SK-N-SH treated with all-trans-retinoic acid at 6 μM for 48 hours (cell line): Measurements from ENCODE around the gene FAM83D.

Source experiments
- ATAC-seq: fragments of 200-7000 bp; cut with Tn5 transposase; 3 replicates; pipeline ENCODE4 v1.9.1; 2020; ENCODE audit warnings: mild to moderate bottlenecking, moderate library complexity
- ARNTL ChIP-seq: fragments of 450-650 bp; formaldehyde crosslinking; IDR thresholded peaks from 2 replicates; pipeline ENCODE4 v1.5.0; 2020; ENCODE audit warnings: low read depth, mild to moderate bottlenecking, moderate library complexity, borderline replicate concordance
- OSR1 ChIP-seq: fragments of 250-450 bp; sonication (Bioruptor Pico); IDR thresholded peaks from 2 replicates; pipeline ENCODE4 v1.8.0; 2022; ENCODE audit warnings: moderate library complexity, mild to moderate bottlenecking, inconsistent platforms
- RARB ChIP-seq: fragments of 250-450 bp; sonication (Bioruptor Pico); IDR thresholded peaks from 2 replicates; pipeline ENCODE4 v1.8.0; 2021; ENCODE audit warnings: mild to moderate bottlenecking, moderate library complexity
- SNAI2 ChIP-seq: fragments of 250-450 bp; sonication (Bioruptor Pico); IDR thresholded peaks from 2 replicates; pipeline ENCODE4 v1.5.0; 2020; ENCODE audit warnings: mild to moderate bottlenecking, moderate library complexity
- TCF4 ChIP-seq: fragments of 250-450 bp; sonication (Bioruptor Pico); IDR thresholded peaks from 2 replicates; pipeline ENCODE4 v1.8.0; 2021; ENCODE audit warnings: mild to moderate bottlenecking, moderate library complexity, borderline replicate concordance
- TOX ChIP-seq: fragments of 250-450 bp; sonication (Bioruptor Pico); IDR thresholded peaks from 2 replicates; pipeline ENCODE4 v1.8.0; 2021; ENCODE audit warnings: mild to moderate bottlenecking, moderate library complexity, borderline replicate concordance
- ZC3H10 ChIP-seq: fragments of 250-450 bp; sonication (Bioruptor Pico); IDR thresholded peaks from 2 replicates; pipeline ENCODE4 v1.5.1; 2021; ENCODE audit warnings: mild to moderate bottlenecking, moderate library complexity
- ZNF70 ChIP-seq: fragments of 450-650 bp; formaldehyde crosslinking; IDR thresholded peaks from 2 replicates; pipeline ENCODE4 v1.5.0; 2020; ENCODE audit warnings: mild to moderate bottlenecking, moderate library complexity
- ZNF8 ChIP-seq: fragments of 450-650 bp; formaldehyde crosslinking; IDR thresholded peaks from 2 replicates; pipeline ENCODE4 v1.5.0; 2020; ENCODE audit warnings: mild to moderate bottlenecking, moderate library complexity
- TF ChIP-seq, protein P1 (sequence below): fragments of 250-450 bp; sonication (Bioruptor Pico); IDR thresholded peaks from 2 replicates; pipeline ENCODE4 v1.5.1; 2020; ENCODE audit warnings: low read depth, mild to moderate bottlenecking, moderate library complexity
- TF ChIP-seq, protein P2 (sequence below): fragments of 250-450 bp; sonication (Bioruptor Pico); IDR thresholded peaks from 2 replicates; pipeline ENCODE4 v1.8.0; 2020; ENCODE audit warnings: mild to moderate bottlenecking, moderate library complexity, borderline replicate concordance
- TF ChIP-seq, protein P3 (sequence below): fragments of 250-450 bp; sonication (Bioruptor Pico); IDR thresholded peaks from 2 replicates; pipeline ENCODE4 v1.8.0; 2021; ENCODE audit warnings: low read depth, mild to moderate bottlenecking, moderate library complexity, borderline replicate concordance
- TF ChIP-seq, protein P4 (sequence below): fragments of 250-450 bp; sonication (Bioruptor Pico); IDR thresholded peaks from 2 replicates; pipeline ENCODE4 v1.5.0; 2020; ENCODE audit warnings: mild to moderate bottlenecking, moderate library complexity
- TF ChIP-seq, protein P5 (sequence below): fragments of 250-450 bp; sonication (Bioruptor Pico); IDR thresholded peaks from 2 replicates; pipeline ENCODE4 v1.5.1; 2021; ENCODE audit warnings: mild to moderate bottlenecking, moderate library complexity

Gene FAM83D

DNA sequence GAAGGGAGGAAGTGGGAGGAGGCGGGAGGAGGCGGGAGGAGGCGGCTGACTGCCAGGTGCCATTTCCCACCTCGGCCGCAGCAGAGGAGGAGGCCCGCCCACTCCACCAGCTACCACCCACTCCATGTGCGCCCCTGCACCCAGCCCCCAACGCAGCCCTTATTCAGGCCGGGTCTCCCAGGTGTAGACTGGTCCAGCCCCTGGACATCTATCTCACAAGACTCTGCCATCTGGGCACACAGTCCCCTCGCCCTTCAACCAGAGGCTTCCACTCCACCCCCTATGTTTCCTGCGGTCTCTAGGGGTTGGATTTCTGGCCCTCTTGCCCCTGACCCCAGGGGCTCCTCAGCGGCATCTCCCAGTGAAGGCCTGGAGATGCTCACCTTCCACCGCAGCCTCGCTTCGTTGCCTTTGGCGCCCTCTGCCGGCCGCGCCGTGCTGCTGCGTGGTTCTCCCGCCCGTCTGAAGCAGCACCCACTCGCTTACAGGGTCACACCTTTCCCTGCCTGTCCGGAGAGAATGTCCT is 32.6 kb upstream of the FAM83D start (continued):
- TF ChIP-seq, protein P1, sequence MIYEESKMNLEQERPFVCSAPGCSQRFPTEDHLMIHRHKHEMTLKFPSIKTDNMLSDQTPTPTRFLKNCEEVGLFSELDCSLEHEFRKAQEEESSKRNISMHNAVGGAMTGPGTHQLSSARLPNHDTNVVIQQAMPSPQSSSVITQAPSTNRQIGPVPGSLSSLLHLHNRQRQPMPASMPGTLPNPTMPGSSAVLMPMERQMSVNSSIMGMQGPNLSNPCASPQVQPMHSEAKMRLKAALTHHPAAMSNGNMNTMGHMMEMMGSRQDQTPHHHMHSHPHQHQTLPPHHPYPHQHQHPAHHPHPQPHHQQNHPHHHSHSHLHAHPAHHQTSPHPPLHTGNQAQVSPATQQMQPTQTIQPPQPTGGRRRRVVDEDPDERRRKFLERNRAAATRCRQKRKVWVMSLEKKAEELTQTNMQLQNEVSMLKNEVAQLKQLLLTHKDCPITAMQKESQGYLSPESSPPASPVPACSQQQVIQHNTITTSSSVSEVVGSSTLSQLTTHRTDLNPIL (CRISPR knock-in tag): no peak
- TF ChIP-seq ZNF70 (CRISPR knock-in tag): no peak

DNA sequence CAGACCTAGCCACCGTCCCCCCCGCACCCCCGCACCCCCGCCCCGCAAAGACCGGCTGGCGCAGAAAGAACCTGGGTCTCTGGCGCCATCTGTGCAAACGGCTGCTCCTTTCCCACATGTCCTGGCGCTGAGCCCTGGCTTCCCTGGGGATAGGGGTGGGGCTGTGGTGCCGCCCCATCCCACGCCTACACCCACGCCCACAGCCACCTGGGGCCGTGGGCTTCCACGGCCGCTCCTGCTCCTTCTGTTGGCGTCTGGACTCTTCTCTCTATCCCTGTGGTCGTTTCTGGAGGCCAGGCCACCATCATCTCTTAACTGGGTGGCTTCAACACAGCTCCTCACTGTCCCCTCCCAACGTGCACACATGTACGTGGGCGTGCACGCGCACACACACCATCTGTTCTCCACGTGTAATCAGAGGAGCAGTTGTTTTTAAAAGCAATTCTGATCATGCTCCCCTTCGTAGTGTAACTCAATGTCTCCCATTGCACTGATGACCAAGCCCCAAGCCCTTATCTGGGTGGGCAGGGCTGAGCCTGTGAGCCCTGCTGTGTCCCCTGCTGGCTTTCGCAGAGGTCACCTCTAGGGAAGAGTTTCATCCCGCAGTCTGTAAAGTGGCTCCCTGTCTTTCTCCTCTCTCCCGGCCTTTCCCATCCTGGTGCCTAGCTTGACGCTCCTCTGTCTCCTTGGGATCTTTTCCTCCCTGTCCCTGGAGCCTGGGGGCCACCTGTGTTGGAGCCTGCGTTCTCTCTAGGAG is 31.9 kb upstream of the FAM83D start:
- ATAC-seq: peak; percentile 69
- TF ChIP-seq RARB (CRISPR knock-in tag) (no peak), ZC3H10 (CRISPR knock-in tag) (no peak), OSR1 (CRISPR knock-in tag) (no peak), TCF4 (peak; percentile 40; the same call in 1 of the 2 replicates)
- TF ChIP-seq, protein P2, sequence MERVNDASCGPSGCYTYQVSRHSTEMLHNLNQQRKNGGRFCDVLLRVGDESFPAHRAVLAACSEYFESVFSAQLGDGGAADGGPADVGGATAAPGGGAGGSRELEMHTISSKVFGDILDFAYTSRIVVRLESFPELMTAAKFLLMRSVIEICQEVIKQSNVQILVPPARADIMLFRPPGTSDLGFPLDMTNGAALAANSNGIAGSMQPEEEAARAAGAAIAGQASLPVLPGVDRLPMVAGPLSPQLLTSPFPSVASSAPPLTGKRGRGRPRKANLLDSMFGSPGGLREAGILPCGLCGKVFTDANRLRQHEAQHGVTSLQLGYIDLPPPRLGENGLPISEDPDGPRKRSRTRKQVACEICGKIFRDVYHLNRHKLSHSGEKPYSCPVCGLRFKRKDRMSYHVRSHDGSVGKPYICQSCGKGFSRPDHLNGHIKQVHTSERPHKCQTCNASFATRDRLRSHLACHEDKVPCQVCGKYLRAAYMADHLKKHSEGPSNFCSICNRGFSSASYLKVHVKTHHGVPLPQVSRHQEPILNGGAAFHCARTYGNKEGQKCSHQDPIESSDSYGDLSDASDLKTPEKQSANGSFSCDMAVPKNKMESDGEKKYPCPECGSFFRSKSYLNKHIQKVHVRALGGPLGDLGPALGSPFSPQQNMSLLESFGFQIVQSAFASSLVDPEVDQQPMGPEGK (CRISPR knock-in tag): no peak
- TF ChIP-seq, all 23 proteins: peak for 1

DNA sequence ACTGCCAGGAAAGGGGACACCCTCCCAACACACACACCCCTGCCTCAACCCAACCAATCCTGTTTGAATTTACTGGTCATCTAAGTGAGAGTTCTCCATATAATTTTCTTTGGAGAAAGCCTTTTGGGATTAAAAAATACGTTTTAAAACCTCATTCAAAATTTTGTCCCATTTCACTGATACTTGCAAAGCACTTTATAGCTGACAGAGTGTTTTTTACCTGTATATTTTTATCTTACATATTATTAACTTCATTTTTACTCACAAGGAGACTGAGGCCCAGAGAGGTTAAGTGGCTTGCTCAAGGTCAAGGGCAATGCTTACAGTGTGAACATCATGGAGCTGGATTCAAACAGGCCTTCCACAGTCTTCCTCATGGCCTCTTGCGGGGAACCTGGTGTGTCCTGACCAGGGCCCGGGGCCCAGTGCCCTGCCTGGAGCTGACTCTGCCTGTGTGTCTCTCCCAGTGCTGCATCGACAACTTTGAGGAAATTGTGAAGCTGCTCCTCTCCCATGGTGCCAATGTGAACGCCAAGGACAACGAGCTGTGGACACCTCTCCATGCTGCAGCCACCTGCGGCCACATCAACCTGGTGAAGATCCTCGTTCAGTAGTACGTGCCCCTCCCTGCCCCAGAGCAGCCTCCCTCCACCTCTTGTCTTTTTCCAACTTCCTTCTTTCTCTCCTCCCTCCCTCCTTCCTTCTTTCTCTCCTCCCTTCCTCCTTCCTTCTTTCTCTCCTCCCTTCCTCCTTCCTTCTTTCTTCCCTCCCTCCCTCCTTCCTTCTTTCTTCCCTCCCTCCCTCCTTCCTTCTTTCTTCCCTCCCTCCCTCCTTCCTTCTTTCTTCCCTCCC is 30.9 kb upstream of the FAM83D start:
- TF ChIP-seq SNAI2 (CRISPR knock-in tag) (no peak), TOX (CRISPR knock-in tag) (no peak), RARB (CRISPR knock-in tag) (no peak), ARNTL (CRISPR knock-in tag) (no peak), ZNF8 (CRISPR knock-in tag) (no peak)
- TF ChIP-seq, protein P3, sequence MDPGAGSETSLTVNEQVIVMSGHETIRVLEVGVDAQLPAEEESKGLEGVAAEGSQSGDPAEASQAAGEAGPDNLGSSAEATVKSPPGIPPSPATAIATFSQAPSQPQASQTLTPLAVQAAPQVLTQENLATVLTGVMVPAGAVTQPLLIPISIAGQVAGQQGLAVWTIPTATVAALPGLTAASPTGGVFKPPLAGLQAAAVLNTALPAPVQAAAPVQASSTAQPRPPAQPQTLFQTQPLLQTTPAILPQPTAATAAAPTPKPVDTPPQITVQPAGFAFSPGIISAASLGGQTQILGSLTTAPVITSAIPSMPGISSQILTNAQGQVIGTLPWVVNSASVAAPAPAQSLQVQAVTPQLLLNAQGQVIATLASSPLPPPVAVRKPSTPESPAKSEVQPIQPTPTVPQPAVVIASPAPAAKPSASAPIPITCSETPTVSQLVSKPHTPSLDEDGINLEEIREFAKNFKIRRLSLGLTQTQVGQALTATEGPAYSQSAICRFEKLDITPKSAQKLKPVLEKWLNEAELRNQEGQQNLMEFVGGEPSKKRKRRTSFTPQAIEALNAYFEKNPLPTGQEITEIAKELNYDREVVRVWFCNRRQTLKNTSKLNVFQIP (CRISPR knock-in tag): no peak
- TF ChIP-seq, protein P4, sequence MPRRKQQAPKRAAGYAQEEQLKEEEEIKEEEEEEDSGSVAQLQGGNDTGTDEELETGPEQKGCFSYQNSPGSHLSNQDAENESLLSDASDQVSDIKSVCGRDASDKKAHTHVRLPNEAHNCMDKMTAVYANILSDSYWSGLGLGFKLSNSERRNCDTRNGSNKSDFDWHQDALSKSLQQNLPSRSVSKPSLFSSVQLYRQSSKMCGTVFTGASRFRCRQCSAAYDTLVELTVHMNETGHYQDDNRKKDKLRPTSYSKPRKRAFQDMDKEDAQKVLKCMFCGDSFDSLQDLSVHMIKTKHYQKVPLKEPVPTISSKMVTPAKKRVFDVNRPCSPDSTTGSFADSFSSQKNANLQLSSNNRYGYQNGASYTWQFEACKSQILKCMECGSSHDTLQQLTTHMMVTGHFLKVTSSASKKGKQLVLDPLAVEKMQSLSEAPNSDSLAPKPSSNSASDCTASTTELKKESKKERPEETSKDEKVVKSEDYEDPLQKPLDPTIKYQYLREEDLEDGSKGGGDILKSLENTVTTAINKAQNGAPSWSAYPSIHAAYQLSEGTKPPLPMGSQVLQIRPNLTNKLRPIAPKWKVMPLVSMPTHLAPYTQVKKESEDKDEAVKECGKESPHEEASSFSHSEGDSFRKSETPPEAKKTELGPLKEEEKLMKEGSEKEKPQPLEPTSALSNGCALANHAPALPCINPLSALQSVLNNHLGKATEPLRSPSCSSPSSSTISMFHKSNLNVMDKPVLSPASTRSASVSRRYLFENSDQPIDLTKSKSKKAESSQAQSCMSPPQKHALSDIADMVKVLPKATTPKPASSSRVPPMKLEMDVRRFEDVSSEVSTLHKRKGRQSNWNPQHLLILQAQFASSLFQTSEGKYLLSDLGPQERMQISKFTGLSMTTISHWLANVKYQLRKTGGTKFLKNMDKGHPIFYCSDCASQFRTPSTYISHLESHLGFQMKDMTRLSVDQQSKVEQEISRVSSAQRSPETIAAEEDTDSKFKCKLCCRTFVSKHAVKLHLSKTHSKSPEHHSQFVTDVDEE (CRISPR knock-in tag): no peak
- TF ChIP-seq, protein P1 (CRISPR knock-in tag): no peak
- TF ChIP-seq, protein P2 (CRISPR knock-in tag): no peak
- TF ChIP-seq, protein P5, sequence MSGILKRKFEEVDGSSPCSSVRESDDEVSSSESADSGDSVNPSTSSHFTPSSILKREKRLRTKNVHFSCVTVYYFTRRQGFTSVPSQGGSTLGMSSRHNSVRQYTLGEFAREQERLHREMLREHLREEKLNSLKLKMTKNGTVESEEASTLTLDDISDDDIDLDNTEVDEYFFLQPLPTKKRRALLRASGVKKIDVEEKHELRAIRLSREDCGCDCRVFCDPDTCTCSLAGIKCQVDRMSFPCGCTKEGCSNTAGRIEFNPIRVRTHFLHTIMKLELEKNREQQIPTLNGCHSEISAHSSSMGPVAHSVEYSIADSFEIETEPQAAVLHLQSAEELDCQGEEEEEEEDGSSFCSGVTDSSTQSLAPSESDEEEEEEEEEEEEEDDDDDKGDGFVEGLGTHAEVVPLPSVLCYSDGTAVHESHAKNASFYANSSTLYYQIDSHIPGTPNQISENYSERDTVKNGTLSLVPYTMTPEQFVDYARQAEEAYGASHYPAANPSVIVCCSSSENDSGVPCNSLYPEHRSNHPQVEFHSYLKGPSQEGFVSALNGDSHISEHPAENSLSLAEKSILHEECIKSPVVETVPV (CRISPR knock-in tag): no peak
- ATAC-seq: no peak
